OCI-LY7 (cell line): Measurements from ENCODE around the gene CD226.

Experiments used
- CTCF ChIP-seq: fragments of 200-600 bp; sonication (generic); conservative IDR thresholded peaks from 2 replicates; pipeline ENCODE4 v1.5.1; 2014; ENCODE audit warnings: mild to moderate bottlenecking, antibody characterized with exemption, low read length, moderate library complexity, mixed read lengths
- EZH2phosphoT487 ChIP-seq: fragments of 200-600 bp; sonication (generic); IDR thresholded peaks from 2 replicates; pipeline ENCODE4 v1.6.1; 2018; ENCODE audit warnings: low read depth, borderline replicate concordance, mild to moderate bottlenecking, mixed run types, antibody characterized with exemption, low read length, moderate library complexity, mixed read lengths

DNA sequence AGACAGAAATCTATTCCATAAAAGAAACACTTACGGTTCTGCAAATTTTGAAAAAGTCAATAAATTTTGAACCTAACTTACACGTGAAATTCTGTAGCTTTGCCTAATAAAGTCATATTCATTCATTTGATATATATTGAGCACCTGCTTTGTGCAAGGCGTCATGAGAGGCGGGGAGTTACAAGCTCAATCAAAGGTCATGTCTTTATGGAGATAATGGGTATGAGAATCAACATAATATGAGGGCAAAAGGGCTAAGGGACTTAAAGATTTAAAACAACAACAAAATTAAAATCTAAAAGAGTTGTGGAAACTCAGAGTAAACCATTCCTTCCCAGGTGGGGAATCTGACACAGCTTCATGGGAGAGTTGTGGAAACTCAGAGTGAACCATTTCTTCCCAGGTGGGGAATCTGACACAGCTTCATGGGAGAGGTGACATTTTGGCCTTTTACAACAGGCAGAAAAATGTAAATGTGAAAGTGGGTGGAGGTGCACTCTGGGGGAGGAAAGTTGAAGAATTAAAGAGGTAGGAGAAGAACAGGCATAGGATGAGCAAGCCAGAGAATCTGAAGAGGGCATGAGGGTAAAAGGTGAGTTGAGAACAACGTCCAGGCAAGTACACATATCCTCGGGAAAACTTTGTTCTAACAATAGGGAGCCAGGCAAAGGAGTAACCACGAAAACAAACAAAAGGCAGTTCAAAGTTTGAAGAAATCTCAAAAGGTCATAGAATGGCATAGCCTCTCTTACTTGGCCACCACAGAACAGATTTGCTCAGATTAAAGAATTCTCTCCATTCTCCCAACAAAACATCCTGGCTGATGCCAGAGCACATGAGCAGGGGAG is 49.5 kb upstream of the CD226 start:
- TF ChIP-seq CTCF, result no peak
- no peak for TF ChIP-seq EZH2phosphoT487
